SKM-1 (cell line): Measurements from ENCODE around the gene LRRC8E.
A peak's percentile ranks its signal among the peaks of the same experiment; 100 is the strongest.
"Not testable (repeated sequence)": the region's sequence is repeated elsewhere in the genome, so short reads cannot be mapped to it uniquely, and the experiment has no call there.

Experiments
- DNase-seq: peaks from one replicate; lab custom pipeline; 2025; ENCODE audit not compliant: unreplicated experiment; lab: John Stamatoyannopoulos, UW

LRRC8E gene

GRCh38 chr19:7883796-7884570 lies 4.3 kb upstream of the LRRC8E start:
- DNase-seq, result no peak

GRCh38 chr19:7885818-7886217 lies 2.5 kb upstream of the LRRC8E start:
- no peak for DNase-seq

DNA sequence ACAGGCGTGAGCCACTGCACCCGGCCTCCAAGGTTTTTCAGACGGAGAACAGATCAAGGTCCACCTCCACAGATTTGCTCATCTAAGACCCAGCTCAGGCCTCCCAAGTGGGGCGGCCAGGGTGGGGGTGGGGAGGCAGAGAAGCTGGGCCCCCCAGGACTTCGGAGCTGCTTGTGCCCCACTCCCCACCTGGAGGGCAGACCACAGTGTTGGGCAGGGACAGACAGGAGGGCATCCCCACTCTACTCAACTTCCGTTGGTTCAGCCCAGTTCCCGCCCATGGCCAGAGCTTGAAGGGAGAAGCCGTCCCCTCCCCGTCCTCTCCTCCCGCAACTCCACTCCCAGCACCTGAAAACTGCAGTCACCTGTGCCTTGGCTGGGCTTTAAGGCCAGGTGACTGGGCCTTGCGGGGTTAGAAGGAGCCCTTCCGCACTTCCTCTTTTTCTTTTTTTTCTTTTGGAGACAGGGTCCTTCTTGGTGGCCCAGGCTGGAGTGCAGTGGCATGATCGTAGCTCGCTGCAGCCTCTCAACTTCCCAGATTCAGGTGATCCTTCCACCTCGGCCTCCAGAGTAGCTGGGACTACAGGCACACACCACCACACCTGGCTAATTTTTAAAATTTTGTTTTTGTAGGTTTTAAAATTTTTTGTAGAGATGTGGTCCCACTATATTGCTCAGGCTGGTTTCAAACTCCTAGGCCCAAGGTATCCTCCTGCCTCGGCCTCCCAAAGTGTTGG lies 734 bp upstream of the LRRC8E start:
- no peak for DNase-seq

- DNase-seq, result no peak
Observed at GRCh38 chr19:7888826-7889217, 512 bp downstream of the LRRC8E start.

GRCh38 chr19:7893362-7894101 lies 5.2 kb downstream of the LRRC8E start:
- DNase-seq, result not testable (repeated sequence)

DNA sequence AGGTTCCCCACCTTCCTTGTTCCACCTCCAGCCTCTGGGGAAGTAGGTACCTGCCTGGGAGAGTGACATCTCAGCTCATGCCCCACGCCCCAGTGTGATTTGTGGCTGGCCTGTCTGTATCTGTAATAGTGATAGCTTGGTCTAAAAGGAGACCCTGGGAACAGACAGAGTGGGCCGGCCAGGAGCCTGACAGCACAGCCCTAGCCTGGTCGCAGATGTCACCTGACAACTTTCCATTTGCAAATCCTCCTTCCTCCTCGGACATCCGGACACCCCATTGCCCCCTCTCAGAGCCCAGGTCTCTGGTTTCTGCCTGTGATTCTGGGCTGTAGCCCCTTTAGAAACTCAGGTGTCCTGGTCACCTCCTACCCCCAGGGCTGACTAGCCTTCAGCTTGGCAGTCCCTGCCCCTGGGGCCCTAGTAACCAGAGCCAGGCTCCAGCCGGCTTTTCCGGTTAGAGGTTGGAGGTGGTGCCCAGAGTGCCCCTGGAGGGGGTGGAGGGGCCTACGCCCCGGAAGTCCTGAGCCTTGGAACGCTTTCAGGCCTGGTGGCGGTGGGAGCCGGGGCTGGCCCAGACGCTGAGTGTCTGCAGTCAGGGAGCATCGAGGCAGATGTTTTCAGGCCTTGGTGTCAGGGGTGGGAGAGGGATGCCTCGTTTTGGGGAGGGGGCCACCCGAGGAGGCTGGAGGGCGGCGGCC lies 6.5 kb downstream of the LRRC8E start:
- no peak for DNase-seq

- no peak for DNase-seq
Observed at GRCh38 chr19:7895565-7895964, 7.3 kb downstream of the LRRC8E start.

DNA sequence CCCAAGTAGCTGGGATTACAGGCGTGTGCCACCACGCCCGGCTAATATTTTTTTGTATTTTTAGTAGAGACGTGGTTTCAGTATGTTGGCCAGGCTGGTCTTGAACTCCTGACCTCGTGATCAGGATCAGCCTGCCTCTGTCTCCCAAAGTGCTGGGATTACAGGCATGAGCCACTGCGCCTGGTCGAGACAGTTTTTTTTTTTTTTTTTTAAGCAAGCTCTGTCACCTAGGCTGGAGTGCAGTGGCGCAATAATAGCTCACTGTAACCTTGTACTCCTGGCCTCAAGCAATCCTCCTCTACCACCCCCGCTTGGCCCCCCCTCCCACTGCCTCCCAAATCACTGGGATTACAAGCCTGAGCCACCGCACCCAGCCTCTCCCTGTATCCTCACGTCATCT lies 9.0 kb downstream of the LRRC8E start:
- no peak for DNase-seq

GRCh38 chr19:7898967-7899366 lies 10.7 kb downstream of the LRRC8E start:
- DNase-seq, result no peak

DNA sequence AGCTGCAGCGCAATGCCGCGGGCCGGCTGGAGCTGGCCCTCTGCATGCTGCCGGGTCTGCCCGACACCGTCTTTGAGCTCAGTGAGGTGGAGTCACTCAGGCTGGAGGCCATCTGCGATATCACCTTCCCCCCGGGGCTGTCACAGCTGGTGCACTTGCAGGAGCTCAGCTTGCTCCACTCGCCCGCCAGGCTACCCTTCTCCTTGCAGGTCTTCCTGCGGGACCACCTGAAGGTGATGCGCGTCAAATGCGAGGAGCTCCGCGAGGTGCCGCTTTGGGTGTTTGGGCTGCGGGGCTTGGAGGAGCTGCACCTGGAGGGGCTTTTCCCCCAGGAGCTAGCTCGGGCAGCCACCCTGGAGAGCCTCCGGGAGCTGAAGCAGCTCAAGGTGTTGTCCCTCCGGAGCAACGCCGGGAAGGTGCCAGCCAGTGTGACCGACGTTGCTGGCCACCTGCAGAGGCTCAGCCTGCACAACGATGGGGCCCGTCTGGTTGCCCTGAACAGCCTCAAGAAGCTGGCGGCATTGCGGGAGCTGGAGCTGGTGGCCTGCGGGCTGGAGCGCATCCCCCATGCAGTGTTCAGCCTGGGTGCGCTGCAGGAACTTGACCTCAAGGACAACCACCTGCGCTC lies 11.6 kb downstream of the LRRC8E start:
- DNase-seq, result no peak

DNA sequence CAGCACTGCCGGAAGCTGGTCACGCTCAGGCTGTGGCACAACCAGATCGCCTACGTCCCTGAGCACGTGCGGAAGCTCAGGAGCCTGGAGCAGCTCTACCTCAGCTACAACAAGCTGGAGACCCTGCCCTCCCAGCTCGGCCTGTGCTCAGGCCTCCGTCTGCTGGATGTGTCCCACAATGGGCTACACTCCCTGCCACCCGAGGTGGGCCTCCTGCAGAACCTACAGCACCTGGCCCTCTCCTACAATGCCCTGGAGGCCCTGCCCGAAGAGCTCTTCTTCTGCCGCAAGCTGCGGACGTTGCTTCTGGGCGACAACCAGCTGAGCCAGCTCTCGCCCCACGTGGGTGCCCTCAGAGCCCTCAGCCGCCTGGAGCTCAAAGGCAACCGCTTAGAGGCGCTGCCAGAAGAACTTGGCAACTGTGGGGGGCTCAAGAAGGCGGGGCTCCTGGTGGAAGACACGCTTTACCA lies 12.1 kb downstream of the LRRC8E start:
- no peak for DNase-seq

GRCh38 chr19:7900931-7901330 lies 12.6 kb downstream of the LRRC8E start:
- DNase-seq, result no peak

DNA sequence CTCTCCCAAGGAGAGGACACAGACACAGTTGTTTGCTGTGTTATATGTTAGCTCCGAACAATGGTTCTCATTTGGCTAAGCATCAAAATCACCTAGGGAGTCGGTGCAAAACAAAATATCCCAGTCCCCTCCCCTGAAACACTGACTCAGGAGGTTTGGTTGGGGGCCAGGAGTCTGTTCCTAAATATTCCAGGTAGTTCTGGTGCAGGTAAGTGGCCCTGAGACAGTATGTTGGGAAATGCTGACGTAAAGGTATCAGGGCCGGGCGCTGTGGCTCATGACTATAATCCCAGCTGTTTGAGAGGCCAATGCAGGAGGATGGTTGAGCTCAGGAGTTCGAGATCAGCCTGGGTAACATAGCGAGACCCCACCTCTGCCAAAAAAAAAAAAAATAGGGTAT lies 13.0 kb downstream of the LRRC8E start:
- no peak for DNase-seq

- no peak for DNase-seq
Observed at GRCh38 chr19:7902796-7903243, 14.5 kb downstream of the LRRC8E start.

DNA sequence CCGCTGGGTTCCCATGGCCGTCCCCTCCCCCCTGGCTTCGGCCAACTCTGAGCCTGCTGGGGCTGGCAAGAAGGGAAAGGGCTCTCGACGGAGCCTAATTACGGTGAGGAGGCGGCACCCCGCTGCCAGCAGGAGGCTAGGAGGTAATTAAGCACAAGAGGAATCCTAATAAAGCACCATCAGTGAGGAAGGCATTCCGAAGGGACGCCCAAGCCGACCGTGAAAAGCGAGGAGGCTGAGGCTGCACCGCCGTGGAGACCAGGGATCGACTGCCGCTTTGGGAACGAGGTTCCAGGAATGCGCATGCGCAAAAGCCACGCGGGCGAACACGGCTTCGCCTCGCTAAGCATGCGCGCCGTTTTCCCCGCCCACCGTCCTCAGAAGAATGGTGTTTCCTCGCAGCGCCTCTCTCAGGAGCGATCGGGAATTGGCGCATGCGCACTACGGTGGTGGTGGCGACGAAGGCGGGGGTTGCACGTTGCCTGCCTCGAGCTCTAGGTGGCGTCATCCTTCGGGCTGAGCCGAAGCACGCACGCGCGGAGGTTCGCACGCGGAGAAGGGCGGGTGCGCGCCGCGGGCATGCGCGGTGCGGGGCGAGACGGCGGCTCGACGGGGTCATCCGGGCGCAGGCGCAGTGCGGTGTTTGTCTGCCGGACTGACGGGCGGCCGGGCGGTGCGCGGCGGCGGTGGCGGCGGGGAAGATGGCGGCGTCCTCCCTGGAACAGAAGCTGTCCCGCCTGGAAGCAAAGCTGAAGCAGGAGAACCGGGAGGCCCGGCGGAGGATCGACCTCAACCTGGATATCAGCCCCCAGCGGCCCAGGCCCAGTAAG lies 15.1 kb downstream of the LRRC8E start, which contains the start of gene MAP2K7:
Gene MAP2K7 (plus strand): TSS at position 634 of the 830 bp plus-strand sequence. CDS start 68 bp downstream, at position 702.
- DNase-seq, result peak; percentile 95

- no peak for DNase-seq
Observed at GRCh38 chr19:7904074-7905020, 16.0 kb downstream of the LRRC8E start.

DNA sequence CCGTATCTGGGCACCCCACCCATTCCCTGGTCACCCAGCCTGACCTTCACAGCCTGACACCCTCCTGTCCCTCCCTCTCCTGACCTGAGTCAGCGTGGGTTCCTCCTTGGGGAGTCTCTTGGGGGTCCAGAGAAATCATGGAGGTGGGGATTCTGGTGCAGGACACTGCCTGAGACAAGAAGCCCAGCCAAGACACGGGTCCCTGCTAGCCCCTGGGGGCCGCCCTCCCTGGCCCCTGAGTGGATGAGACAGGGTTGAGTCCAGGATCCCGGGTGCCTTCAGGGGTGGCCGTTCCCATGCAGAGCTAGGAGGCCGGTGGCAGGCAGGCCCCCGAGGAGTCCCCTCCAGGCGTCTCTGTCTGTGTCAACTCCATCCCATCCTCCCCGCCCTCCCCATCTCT lies 17.0 kb downstream of the LRRC8E start:
- no peak for DNase-seq

- no peak for DNase-seq
Observed at GRCh38 chr19:7905859-7906258, 17.5 kb downstream of the LRRC8E start.
